SIG-M5 (cell line): ENCODE measurements around the gene ABHD18.

Experiments used
- DNase-seq: peaks from one replicate; lab custom pipeline; 2025; lab: John Stamatoyannopoulos, UW

ABHD18 gene

DNA sequence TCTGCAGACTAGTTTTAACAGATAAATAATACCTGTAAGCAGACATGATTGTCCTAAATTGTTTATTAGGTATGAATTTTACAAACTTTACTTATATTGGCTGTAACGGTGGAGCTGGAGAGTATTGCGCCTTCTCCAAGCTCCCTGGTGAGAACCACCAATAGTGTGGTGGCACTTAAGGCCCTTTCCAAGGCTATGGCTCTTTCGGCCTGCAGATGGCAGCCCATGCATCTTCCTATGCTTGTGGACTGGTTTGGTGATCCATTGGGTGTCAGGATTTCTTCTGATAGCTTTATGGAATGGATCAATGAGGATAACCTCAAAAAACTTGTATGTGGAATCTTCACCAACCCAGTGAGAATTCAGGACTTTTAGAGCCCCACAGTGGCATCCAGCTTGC is 103.7 kb downstream of the ABHD18 start:
- DNase-seq = no peak

GRCh38 chr4:128076464-128076863 is 111.3 kb downstream of the ABHD18 start:
- DNase-seq = no peak
